MM.1S (cell line): ENCODE measurements around the gene ACBD4.

Source experiments
- DNase-seq: peaks from one replicate; pipeline ENCODE4 v3.0.0-alpha.2; 2015
- H2AFZ ChIP-seq: fragments of 300-600 bp; sonication (generic); 2 replicates; pipeline ENCODE4 v1.6.0; 2016; ENCODE audit warnings: antibody characterized with exemption, low read length
- H3F3A ChIP-seq: fragments of 300-600 bp; sonication (generic); 2 replicates; pipeline ENCODE4 v1.6.1; 2016; ENCODE audit warnings: mild to moderate bottlenecking, antibody characterized with exemption, low read length, moderate library complexity, mixed read lengths; ENCODE audit not compliant: insufficient read depth
- H3K27ac ChIP-seq: fragments of 300-600 bp; sonication (generic); 2 replicates; pipeline ENCODE4 v1.5.1; 2016; ENCODE audit warnings: mild to moderate bottlenecking, low read length
- H3K27me3 ChIP-seq: fragments of 300-600 bp; sonication (generic); replicated peaks from 2 replicates; pipeline ENCODE4 v1.6.0; 2016; ENCODE audit warnings: low read length; ENCODE audit not compliant: insufficient read depth
- H3K36me3 ChIP-seq: fragments of 300-600 bp; sonication (generic); replicated peaks from 2 replicates; pipeline ENCODE4 v1.6.1; 2016; ENCODE audit warnings: mild to moderate bottlenecking, low read length, mixed read lengths; ENCODE audit not compliant: insufficient read depth
- H3K4me1 ChIP-seq: fragments of 300-600 bp; sonication (generic); 2 replicates; pipeline ENCODE4 v1.6.1; 2016; ENCODE audit warnings: low read length, mixed read lengths
- H3K4me2 ChIP-seq: fragments of 300-600 bp; sonication (generic); 2 replicates; pipeline ENCODE4 v1.6.0; 2016; ENCODE audit warnings: low read depth, low read length
- H3K4me3 ChIP-seq: fragments of 300-600 bp; sonication (generic); 2 replicates; pipeline ENCODE4 v1.5.1; 2016; ENCODE audit warnings: low read length, mixed read lengths
- H3K79me2 ChIP-seq: fragments of 300-600 bp; sonication (generic); 2 replicates; pipeline ENCODE4 v1.6.1; 2016; ENCODE audit warnings: mixed run types, low read length, mixed read lengths
- H3K9ac ChIP-seq: fragments of 300-600 bp; sonication (generic); 2 replicates; pipeline ENCODE4 v1.6.1; 2016; ENCODE audit warnings: low read length, mixed read lengths
- H3K9me2 ChIP-seq: fragments of 300-600 bp; sonication (generic); replicated peaks from 2 replicates; pipeline ENCODE4 v1.6.1; 2016; ENCODE audit warnings: mild to moderate bottlenecking, low read length, mixed read lengths; ENCODE audit not compliant: insufficient read depth
- H3K9me3 ChIP-seq: fragments of 300-600 bp; sonication (generic); replicated peaks from 2 replicates; pipeline ENCODE4 v1.6.1; 2016; ENCODE audit warnings: mild to moderate bottlenecking, low read length, mixed read lengths; ENCODE audit not compliant: insufficient read depth
- H4K20me1 ChIP-seq: fragments of 300-600 bp; sonication (generic); 2 replicates; pipeline ENCODE4 v1.6.1; 2016; ENCODE audit warnings: mild to moderate bottlenecking, low read length, moderate library complexity, mixed read lengths; ENCODE audit not compliant: insufficient read depth
- CTCF ChIP-seq: fragments of 300-600 bp; sonication (generic); IDR thresholded peaks from 2 replicates; pipeline ENCODE4 v1.5.1; 2016; ENCODE audit warnings: antibody characterized with exemption, low read length, mixed read lengths
- EZH2 ChIP-seq: fragments of 300-600 bp; sonication (generic); optimal IDR thresholded peaks from 2 replicates; pipeline ENCODE3; 2017; ENCODE audit warnings: low read depth, mild to moderate bottlenecking, antibody characterized with exemption, low read length, mixed read lengths
- EZH2phosphoT487 ChIP-seq: fragments of 300-600 bp; sonication (generic); IDR thresholded peaks from 2 replicates; pipeline ENCODE4 v1.6.1; 2018; ENCODE audit warnings: antibody characterized with exemption, low read length

Gene ACBD4

GRCh38 chr17:45101883-45102811 lies 33.3 kb upstream of the ACBD4 start:
- Histone ChIP-seq H3K79me2 (peaks cover 3% of the 10 kb centered on the region; the same call in 1 of the 2 replicates), H3K4me3 (no peak overlapping the region), H3K4me1 (no peaks in the 10 kb centered on the region), H3K27me3 (no peaks in the 10 kb centered on the region), H3K9me2 (no peaks in the 10 kb centered on the region), H3F3A (no peaks in the 10 kb centered on the region), H3K9ac (no peak overlapping the region), H3K4me2 (no peak overlapping the region), H4K20me1 (no peaks in the 10 kb centered on the region), H3K27ac (no peak overlapping the region), H2AFZ (no peak overlapping the region), H3K36me3 (peaks cover 22% of the 10 kb centered on the region; the same call in 1 of the 2 replicates), H3K9me3 (no peaks in the 10 kb centered on the region)
- DNase-seq, result no peak
- no peak for TF ChIP-seq CTCF
- no peak for TF ChIP-seq EZH2

DNA sequence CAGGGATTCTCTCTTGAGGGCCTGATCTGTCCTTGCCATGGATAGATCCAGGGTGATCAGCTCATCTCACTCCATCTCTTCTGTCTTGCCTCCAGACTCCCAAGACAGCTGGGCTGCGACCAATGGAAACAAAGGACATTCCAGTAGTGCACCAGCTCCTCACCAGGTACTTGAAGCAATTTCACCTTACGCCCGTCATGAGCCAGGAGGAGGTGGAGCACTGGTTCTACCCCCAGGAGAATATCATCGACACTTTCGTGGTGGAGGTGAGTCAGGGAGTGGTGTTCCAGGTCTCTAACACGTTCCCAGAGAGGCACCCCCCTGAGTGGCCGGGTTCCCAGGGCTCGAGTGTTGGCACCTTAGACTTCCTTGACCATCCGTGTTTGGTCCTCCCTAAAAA lies 32.6 kb upstream of the ACBD4 start:
- Histone ChIP-seq H3K4me2 (no peak overlapping the region), H4K20me1 (no peaks in the 10 kb centered on the region), H3K36me3 (peaks cover 21% of the 10 kb centered on the region; the same call in 1 of the 2 replicates), H3K4me3 (no peak overlapping the region), H3K27ac (no peak overlapping the region), H3K9ac (no peak overlapping the region), H3K27me3 (no peaks in the 10 kb centered on the region), H3K79me2 (peaks cover 3% of the 10 kb centered on the region; the same call in 1 of the 2 replicates), H3K9me2 (no peaks in the 10 kb centered on the region), H3F3A (no peaks in the 10 kb centered on the region), H3K4me1 (no peaks in the 10 kb centered on the region), H2AFZ (no peak overlapping the region), H3K9me3 (no peaks in the 10 kb centered on the region)
- no peak for DNase-seq
- TF ChIP-seq EZH2phosphoT487, result no peak
- no peak for TF ChIP-seq CTCF
- no peak for TF ChIP-seq EZH2

DNA sequence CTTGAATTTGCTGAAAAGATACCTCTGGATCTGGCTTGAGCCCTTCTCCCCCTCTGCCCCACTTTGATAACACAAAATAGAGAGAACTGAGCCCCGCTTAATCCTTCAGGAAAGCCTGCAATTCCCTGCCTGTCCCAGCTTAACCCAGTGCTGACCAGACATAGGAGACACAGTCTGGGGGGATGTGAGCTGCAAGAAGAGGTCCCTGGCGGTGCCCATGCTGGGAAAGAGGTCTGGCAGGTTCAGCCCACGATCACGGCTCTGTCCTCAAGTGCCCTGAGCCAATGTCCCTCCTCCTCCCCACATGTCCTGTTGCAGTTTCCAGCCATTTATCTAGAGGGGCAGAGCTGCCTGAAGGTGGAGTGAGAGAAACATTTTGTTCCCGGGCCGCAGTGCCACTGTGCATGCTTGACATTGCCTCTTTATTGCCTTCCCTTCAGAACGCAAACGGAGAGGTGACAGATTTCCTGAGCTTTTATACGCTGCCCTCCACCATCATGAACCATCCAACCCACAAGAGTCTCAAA lies 32.2 kb upstream of the ACBD4 start:
- H3K4me3 ChIP-seq, result no peak overlapping the region
- TF ChIP-seq CTCF (no peak), EZH2 (no peak), EZH2phosphoT487 (no peak)
- H3K4me1 ChIP-seq, result no peaks in the 10 kb centered on the region
- no peaks in the 10 kb centered on the region for H4K20me1 ChIP-seq
- no peaks in the 10 kb centered on the region for H3K9me3 ChIP-seq
- peaks cover 3% of the 10 kb centered on the region; the same call in 1 of the 2 replicates for H3K79me2 ChIP-seq
- H3K9ac ChIP-seq, result no peak overlapping the region
- no peaks in the 10 kb centered on the region for H3K9me2 ChIP-seq
- peaks cover 17% of the 10 kb centered on the region; the same call in 1 of the 2 replicates for H3K36me3 ChIP-seq
- no peak overlapping the region for H3K27ac ChIP-seq
- H2AFZ ChIP-seq, result no peak overlapping the region
- no peak overlapping the region for H3K4me2 ChIP-seq
- H3F3A ChIP-seq, result no peaks in the 10 kb centered on the region
- DNase-seq, result no peak
- H3K27me3 ChIP-seq, result no peaks in the 10 kb centered on the region
